Measurements from ENCODE around the gene DIPK1A. TPM values are rescaled to one million over a fixed set of nuclear protein-coding genes. Genes with fewer than 3 reads are reported as not detected.

The DIPK1A gene
- total and polyA plus RNA-seq, 12 donors: 0.91 to 10.2 (median 3.0) TPM

- DNase-seq: no peak
- Histone ChIP-seq H3K9me3 (replicated peaks in 1 of 3) (no peaks in the 10 kb centered on the region), H3K4me1 (replicated peaks in 1 of 2) (peaks cover 0 to 8% of the 10 kb centered on the region in 2 donors), H3K4me3 (no peak overlapping the region), H3K27me3 (peaks cover 3% of the 10 kb centered on the region), H3K36me3 (replicated peaks in 1 of 2) (no peaks in the 10 kb centered on the region), H3K27ac (no peak overlapping the region)
- intact Hi-C loops (cut with DNase I): no loop called here
- 60 to 76% (median 66%) methylated on average over 5 of the region's 5 CpGs for WGBS, 4 donors
- TF ChIP-seq POLR2A (IDR thresholded peaks at IDR 0.05) (no peak), CTCF (IDR thresholded peaks at IDR 0.05) (no peak)
Observed at GRCh38 chr1:93004566-93005251, 43.4 kb upstream of the DIPK1A start.

GRCh38 chr1:93003981-93004380, 42.7 kb upstream of the DIPK1A start:
- Histone ChIP-seq H3K4me3 (no peak overlapping the region), H3K9me3 (replicated peaks in 1 of 3) (no peaks in the 10 kb centered on the region), H3K27me3 (peaks cover 3% of the 10 kb centered on the region), H3K27ac (no peak overlapping the region), H3K4me1 (replicated peaks in 1 of 2) (peaks cover 0 to 8% of the 10 kb centered on the region in 2 donors), H3K36me3 (replicated peaks in 1 of 2) (no peaks in the 10 kb centered on the region)
- intact Hi-C loops (cut with DNase I): no loop called here
- no peak for DNase-seq
- TF ChIP-seq CTCF (IDR thresholded peaks at IDR 0.05) (no peak), POLR2A (IDR thresholded peaks at IDR 0.05) (no peak)
- 88 to 97% (median 94%) methylated on average over 5 of the region's 5 CpGs for WGBS, 4 donors

GRCh38 chr1:93002781-93003180, 41.5 kb upstream of the DIPK1A start:
- no peak for TF ChIP-seq POLR2A (IDR thresholded peaks at IDR 0.05)
- no peak for TF ChIP-seq CTCF (IDR thresholded peaks at IDR 0.05)
- intact Hi-C loops (cut with DNase I): no loop called here
- peaks cover 0 to 8% of the 10 kb centered on the region in 2 donors for H3K4me1 ChIP-seq (replicated peaks in 1 of 2)
- H3K27me3 ChIP-seq: peaks cover 3% of the 10 kb centered on the region
- no peak overlapping the region for H3K4me3 ChIP-seq
- no peak overlapping the region for H3K27ac ChIP-seq
- no peaks in the 10 kb centered on the region for H3K9me3 ChIP-seq (replicated peaks in 1 of 3)
- H3K36me3 ChIP-seq (replicated peaks in 1 of 2): no peaks in the 10 kb centered on the region
- no peak for DNase-seq
- WGBS, 4 donors: 62 to 78% (median 68%) methylated on average over 2 of the region's 2 CpGs

- TF ChIP-seq POLR2A (IDR thresholded peaks at IDR 0.05) (no peak), CTCF (IDR thresholded peaks at IDR 0.05) (no peak)
- H3K4me3 ChIP-seq: no peak overlapping the region
Observed at GRCh38 chr1:93001893-93002292, 40.6 kb upstream of the DIPK1A start.

More at GRCh38 chr1:93001893-93002292, 40.6 kb upstream of the DIPK1A start:
- intact Hi-C loops (cut with DNase I): no loop called here
- H3K4me1 ChIP-seq (replicated peaks in 1 of 2): peaks cover 0 to 8% of the 10 kb centered on the region in 2 donors
- H3K36me3 ChIP-seq (replicated peaks in 1 of 2): no peaks in the 10 kb centered on the region
- H3K27me3 ChIP-seq: peaks cover 1% of the 10 kb centered on the region
- no peaks in the 10 kb centered on the region for H3K9me3 ChIP-seq (replicated peaks in 1 of 3)
- no peak for DNase-seq
- H3K27ac ChIP-seq: no peak overlapping the region

Measured in adrenal gland (tissue), 12 donors.